SH-SY5Y (cell line): ENCODE results near the gene ERAS.

Source experiments
- GATA2 ChIP-seq: IDR thresholded peaks from 2 replicates; pipeline ENCODE4 v1.6.1; 2011; ENCODE audit warnings: mild to moderate bottlenecking, low read depth, low read length
- GATA3 ChIP-seq: IDR thresholded peaks from 2 replicates; pipeline ENCODE4 v1.6.1; 2011; ENCODE audit warnings: low read depth, mild to moderate bottlenecking, low read length, moderate library complexity

- no peak for TF ChIP-seq GATA2
- no peak for TF ChIP-seq GATA3
Measured at GRCh38 chrX:48852857-48853256, 26.5 kb downstream of the ERAS start.
